Activated CD4-positive, alpha-beta memory T cell treated with anti-CD3 and anti-CD28 coated beads, Interleukin-2, amount 10 ng/mL, durations not matched to agents 7 days and 5 days (primary cell): ENCODE results near the gene EXOC4. TPM values are rescaled to one million over a fixed set of nuclear protein-coding genes. Genes with fewer than 3 reads are reported as not detected.
A peak's percentile ranks its signal among the peaks of the same experiment; 100 is the strongest.

Experiments used
- CTCF ChIA-PET: fragments of 350-600 bp; sonication (Branson Sonifier 250); formaldehyde crosslinking; loops from one replicate; lab custom pipeline; 2021; ENCODE audit warnings: antibody characterized with exemption, inconsistent platforms; lab: Charles Lee
- POLR2A ChIA-PET: fragments of 350-600 bp; sonication (Branson Sonifier 250); formaldehyde crosslinking; loops from one replicate; lab custom pipeline; 2021; ENCODE audit warnings: antibody characterized with exemption; lab: Charles Lee
- DNase-seq: peaks from one replicate; pipeline ENCODE4 v3.0.0-alpha.2; 2020
- H3K27ac Mint-ChIP-seq: one replicate; pipeline ENCODE4 v1.8.0; 2021; ENCODE audit warnings: mild to moderate bottlenecking, mixed read lengths
- H3K27me3 Mint-ChIP-seq: one replicate; pipeline ENCODE4 v1.8.0; 2021; ENCODE audit warnings: mixed read lengths
- H3K36me3 Mint-ChIP-seq: one replicate; pipeline ENCODE4 v1.8.0; 2021; ENCODE audit warnings: low read depth, mixed read lengths
- H3K4me1 Mint-ChIP-seq: one replicate; pipeline ENCODE4 v1.8.0; 2021; ENCODE audit warnings: mixed read lengths
- H3K4me3 Mint-ChIP-seq: one replicate; pipeline ENCODE4 v1.8.0; 2021; ENCODE audit warnings: mild to moderate bottlenecking, mixed read lengths
- H3K9me3 Mint-ChIP-seq: one replicate; pipeline ENCODE4 v1.8.0; 2021; ENCODE audit warnings: mixed read lengths
- total RNA-seq, 2 experiments: library from RNA; stranded (reverse); gene quantifications; one replicate each; pipeline ENCODE4 v1.2.3, GENCODE V29; 2021

EXOC4 gene
- total RNA-seq, 2 experiments from 2014 or later: 70.1 to 71.1 TPM

DNA sequence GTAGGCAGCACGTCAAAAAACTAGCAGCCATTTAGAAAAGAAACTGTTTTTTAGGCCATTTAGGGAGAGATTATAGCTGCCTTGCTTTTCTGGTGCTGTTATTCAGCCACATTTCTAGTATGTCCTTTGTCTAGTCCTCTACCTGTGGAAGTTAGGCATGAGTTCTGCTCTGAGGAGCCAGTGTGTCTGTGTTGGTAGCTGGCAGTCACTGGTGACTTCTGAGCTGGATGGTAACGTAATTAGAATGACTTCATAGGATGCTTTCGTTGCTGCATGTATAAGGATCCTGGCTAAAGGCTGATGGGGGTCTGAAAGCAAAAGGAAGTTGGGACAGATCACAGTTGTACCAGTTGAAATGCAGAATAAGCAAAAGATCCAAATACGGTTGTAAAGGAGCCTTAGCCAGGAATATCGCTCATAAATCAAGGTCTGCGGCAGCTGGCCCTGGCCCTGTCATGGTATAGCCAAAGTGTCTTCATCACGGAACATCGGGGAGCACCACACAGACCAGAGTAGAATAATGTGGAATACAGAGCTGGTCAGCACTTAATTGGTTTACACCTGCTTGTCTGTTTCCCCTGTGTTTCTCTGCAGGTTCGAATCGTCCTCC lies 226.7 kb downstream of the EXOC4 start:
- Mint-ChIP-seq H3K4me1 (peaks cover 29% of the 10 kb centered on the region), H3K9me3 (no peaks in the 10 kb centered on the region), H3K27ac (no peak overlapping the region), H3K4me3 (no peak overlapping the region), H3K36me3 (peaks cover 14% of the 10 kb centered on the region), H3K27me3 (no peaks in the 10 kb centered on the region)
- ChIA-PET POLR2A (no interaction called here), CTCF (no interaction called here)
- DNase-seq: no peak

DNA sequence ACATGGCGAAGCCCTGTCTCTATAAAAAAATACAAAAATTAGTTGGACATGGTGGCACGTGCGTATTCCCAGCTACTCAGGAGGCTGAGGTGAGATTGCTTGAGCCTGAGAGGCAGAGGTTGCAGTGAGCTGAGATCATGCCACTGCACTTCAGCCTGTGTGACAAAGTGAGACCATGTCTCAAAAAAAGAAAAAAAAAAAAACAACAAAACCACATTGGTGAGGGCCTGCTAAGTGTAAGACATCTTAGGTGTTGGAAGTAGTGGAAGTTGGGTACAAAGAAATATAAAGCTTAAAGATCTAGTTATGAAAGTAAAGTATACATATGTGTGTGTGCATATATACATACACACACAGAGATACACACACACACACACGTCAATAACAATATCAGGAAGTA lies 228.0 kb downstream of the EXOC4 start:
- CTCF ChIA-PET: no interaction called here
- no peaks in the 10 kb centered on the region for H3K9me3 Mint-ChIP-seq
- POLR2A ChIA-PET: no interaction called here
- peaks cover 17% of the 10 kb centered on the region for H3K36me3 Mint-ChIP-seq
- no peaks in the 10 kb centered on the region for H3K27me3 Mint-ChIP-seq
- H3K4me1 Mint-ChIP-seq: peaks cover 33% of the 10 kb centered on the region
- no peak overlapping the region for H3K4me3 Mint-ChIP-seq
- no peak for DNase-seq
- H3K27ac Mint-ChIP-seq: no peak overlapping the region

DNA sequence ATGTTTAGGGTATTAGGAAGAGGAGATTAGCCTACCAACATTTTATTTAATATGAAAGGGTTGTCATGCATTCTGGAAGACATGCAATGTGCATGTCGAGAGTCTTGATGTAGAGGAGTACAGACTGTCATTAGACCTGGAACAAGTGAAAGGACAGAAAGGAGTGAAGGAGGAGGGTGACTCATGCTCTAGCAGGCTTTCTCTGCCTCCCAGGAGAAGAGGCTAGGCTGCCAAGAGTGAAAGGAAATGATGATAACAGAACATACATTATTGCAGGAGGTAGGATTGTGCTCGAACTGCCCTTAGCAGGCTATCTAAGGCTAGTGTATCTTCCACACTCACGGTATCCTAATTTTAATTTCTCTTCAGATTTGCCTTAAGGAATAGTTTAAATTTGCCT lies 228.8 kb downstream of the EXOC4 start:
- DNase-seq: no peak
- peaks cover 17% of the 10 kb centered on the region for H3K36me3 Mint-ChIP-seq
- H3K4me1 Mint-ChIP-seq: peaks cover 33% of the 10 kb centered on the region
- POLR2A ChIA-PET: no interaction called here
- H3K27me3 Mint-ChIP-seq: no peaks in the 10 kb centered on the region
- CTCF ChIA-PET: no interaction called here
- H3K4me3 Mint-ChIP-seq: no peak overlapping the region
- H3K27ac Mint-ChIP-seq: no peak overlapping the region
- H3K9me3 Mint-ChIP-seq: no peaks in the 10 kb centered on the region

DNA sequence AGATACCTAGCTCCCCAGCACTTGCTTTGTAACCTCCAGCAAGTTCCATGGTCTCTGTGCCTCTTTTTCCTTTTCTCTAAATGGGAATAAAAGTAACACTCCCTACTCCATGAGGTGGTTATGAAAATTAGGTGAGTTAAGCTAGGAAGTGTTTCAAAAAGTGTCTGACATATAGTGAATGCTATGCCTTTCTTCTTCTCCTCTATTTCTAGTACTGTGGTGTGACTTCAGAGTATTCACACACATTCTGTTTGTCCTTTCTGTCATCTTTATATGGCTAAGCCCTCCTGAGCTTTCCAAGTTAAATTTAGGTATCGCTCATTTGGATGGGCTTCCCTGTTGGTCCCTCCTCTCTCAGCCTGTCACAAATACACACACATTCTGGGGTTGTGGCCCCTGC lies 229.7 kb downstream of the EXOC4 start:
- Mint-ChIP-seq H3K4me1 (peaks cover 33% of the 10 kb centered on the region), H3K27ac (no peak overlapping the region)

DNA sequence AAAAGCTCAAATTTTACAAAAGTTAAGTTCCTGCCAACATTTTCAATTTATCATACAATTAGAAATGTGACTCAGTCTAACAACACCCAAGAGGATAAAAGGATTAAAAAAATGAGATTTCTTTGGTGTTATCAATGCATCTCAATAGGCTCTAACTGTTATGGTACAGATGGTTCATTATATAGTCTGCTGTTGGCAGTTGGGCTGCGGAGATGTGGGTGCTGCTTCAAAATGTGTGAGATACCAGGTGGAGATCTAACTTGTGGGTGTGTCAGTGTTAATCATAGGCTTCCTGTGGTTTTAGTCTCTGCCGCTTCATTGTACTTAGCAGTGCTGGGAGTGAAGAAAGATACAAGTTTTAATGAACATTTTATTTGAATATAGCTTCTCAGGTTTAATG lies 231.2 kb downstream of the EXOC4 start:
- ChIA-PET CTCF (no interaction called here), POLR2A (no interaction called here)
- H3K9me3 Mint-ChIP-seq: no peaks in the 10 kb centered on the region
- H3K4me1 Mint-ChIP-seq: peaks cover 33% of the 10 kb centered on the region
- peak; percentile 59 for DNase-seq
- peak overlapping the region; percentile 28 for H3K4me3 Mint-ChIP-seq
- peak overlapping the region; percentile 48 for H3K27ac Mint-ChIP-seq
- peaks cover 13% of the 10 kb centered on the region for H3K36me3 Mint-ChIP-seq
- no peaks in the 10 kb centered on the region for H3K27me3 Mint-ChIP-seq

More for the DNA sequence above, 229.7 kb downstream of the EXOC4 start:
- Mint-ChIP-seq H3K36me3 (peaks cover 17% of the 10 kb centered on the region), H3K9me3 (no peaks in the 10 kb centered on the region), H3K4me3 (no peak overlapping the region), H3K27me3 (no peaks in the 10 kb centered on the region)
- DNase-seq: no peak
- ChIA-PET POLR2A (interaction anchor here (1.0 kb wide), 1 partner anchor 23 kb away, joined by 4 read pairs; no protein-coding TSS in a partner anchor), CTCF (no interaction called here)

DNA sequence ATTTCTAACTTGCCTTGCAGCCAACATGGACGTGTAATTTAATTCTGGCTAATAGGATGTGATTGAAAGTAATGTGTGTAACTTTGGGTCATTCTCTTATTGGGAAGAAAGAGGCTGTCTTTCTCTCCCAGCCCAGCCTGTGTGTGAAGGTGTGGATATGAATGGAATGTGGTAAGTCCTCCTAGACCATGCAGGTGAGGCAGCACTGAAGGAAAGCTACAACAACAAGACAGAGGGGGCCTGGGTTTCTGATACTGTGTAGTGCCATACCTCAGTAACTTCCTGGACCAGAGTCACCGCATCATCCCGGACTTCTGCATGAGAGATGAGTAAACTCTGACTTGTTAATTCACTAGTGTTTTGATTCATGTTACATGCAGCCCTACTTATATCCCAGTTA lies 237.0 kb downstream of the EXOC4 start:
- Mint-ChIP-seq H3K27me3 (no peaks in the 10 kb centered on the region), H3K36me3 (peaks cover 12% of the 10 kb centered on the region), H3K4me3 (no peak overlapping the region), H3K9me3 (no peaks in the 10 kb centered on the region), H3K27ac (no peak overlapping the region), H3K4me1 (peaks cover 28% of the 10 kb centered on the region)
- CTCF ChIA-PET: no interaction called here
- DNase-seq: no peak
- POLR2A ChIA-PET: interaction anchor here (1.6 kb wide), 1 partner anchor 237 kb away, joined by 3 read pairs; the partner anchor contains the start of gene EXOC4

DNA sequence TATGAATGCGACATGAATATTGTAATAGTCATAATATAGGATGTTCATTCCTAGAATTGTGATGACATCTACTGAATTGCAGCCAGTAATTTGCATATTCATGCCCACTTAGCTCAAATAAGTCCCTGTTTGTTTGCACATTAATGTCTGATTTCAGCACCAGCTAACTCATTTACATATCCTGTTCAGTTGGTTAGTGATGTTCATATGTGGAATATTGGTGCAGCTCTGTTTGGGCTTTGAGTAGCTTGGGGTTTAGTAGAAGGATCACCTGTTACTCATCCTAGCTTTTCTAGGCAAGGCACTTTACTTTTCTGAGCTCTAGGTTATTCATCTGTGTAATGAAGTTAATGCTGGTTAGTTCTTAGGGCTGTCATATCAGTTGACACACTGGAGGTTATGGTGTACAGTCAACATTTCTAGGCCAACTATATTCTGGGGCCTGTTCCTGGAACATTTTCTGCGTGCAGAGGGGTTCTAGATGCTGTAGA lies 238.4 kb downstream of the EXOC4 start:
- Mint-ChIP-seq H3K9me3 (no peaks in the 10 kb centered on the region), H3K4me1 (peaks cover 25% of the 10 kb centered on the region), H3K27me3 (no peaks in the 10 kb centered on the region), H3K4me3 (no peak overlapping the region), H3K27ac (peak overlapping the region; percentile 56), H3K36me3 (peaks cover 9% of the 10 kb centered on the region)
- CTCF ChIA-PET: interaction anchor here (1.1 kb wide), 1 partner anchor 57 kb away, joined by 3 read pairs; no protein-coding TSS in a partner anchor
- DNase-seq: no peak
- POLR2A ChIA-PET: interaction anchor here (1.6 kb wide), 1 partner anchor 239 kb away, joined by 3 read pairs; the partner anchor contains the start of gene EXOC4

DNA sequence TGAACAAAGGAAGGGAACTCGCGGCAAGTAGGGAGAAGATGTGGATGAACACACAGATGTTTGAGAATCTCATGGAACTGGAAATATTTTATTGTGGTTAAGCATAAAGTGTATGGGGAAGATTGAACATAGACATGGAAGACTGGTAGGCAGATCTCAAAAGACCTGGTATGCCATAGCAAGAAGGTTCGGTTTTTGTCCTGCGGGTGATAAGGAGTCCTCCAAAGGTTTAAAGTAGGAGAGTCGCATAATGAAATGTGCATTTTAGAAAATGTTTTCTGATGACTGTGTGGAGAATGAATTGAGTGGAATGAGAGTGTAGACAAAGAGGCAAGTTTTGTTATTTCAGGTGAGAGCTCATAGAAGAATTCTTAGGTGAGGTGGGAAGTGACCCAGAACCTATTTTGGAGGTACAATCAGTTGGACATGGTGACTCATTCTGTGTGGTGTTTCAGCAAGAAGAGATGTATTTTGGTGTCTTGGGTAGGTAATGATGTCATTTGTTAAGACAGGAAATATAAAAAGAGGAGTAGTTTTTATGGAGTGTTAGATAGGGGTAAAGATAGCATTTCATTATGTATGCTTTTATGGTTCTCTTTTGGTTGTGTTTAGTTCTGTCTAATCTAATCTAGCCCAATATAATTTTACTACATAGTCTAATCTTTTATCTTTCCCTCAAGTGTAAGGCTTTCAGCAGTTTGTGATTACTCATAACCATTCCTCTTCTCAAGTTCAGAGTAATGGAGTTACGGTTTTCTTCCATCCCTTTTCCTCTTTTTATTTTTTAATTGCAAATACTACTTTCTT lies 239.2 kb downstream of the EXOC4 start:
- POLR2A ChIA-PET: no interaction called here
- Mint-ChIP-seq H3K4me1 (peaks cover 25% of the 10 kb centered on the region), H3K9me3 (no peaks in the 10 kb centered on the region), H3K36me3 (peaks cover 12% of the 10 kb centered on the region), H3K27me3 (no peaks in the 10 kb centered on the region), H3K27ac (peak overlapping the region; percentile 56), H3K4me3 (no peak overlapping the region)
- CTCF ChIA-PET: interaction anchor here (1.1 kb wide), 1 partner anchor 58 kb away, joined by 3 read pairs; no protein-coding TSS in a partner anchor
- no peak for DNase-seq

DNA sequence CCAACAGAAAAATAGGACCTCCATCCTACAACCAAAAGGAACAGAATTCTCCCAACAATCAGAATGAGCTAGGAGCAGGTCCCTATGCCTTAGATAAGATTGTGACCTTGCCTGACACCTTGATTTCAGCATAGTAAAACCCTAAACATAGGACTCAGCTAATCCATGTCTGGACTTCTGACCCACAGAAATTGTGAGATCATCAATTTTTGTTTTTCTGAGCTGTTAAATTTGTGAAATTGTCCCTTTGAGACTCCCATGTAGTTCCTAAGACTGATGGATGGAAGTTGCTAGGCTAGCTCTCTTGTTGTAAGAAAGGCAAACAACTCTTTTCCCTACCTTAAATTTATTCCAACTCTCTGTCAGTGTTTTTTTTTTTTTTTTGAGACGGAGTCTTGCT lies 244.2 kb downstream of the EXOC4 start:
- Mint-ChIP-seq H3K9me3 (peaks cover 2% of the 10 kb centered on the region), H3K36me3 (peaks cover 19% of the 10 kb centered on the region), H3K27me3 (no peaks in the 10 kb centered on the region), H3K27ac (no peak overlapping the region), H3K4me3 (no peak overlapping the region), H3K4me1 (peaks cover 4% of the 10 kb centered on the region)
- POLR2A ChIA-PET: no interaction called here
- CTCF ChIA-PET: no interaction called here
- DNase-seq: no peak

DNA sequence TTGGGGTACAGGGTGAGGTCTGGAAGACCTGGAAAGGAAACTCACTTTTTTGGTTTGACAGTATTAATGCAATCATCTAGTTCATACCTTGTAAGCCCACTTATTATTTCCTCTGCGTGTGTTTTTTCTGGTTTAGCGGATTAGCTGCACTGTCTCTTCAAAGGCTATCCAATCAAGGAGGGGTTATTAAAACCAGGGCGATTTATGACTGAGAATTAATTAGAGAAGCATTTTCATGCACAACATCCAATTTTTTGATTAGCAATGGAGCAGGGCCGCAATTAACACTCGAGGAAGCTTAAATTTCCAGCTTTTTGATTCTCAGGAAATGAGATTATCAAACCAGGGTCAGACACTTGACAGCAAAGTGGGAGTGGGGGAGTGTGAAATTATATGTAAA lies 248.9 kb downstream of the EXOC4 start:
- POLR2A ChIA-PET: no interaction called here
- no peaks in the 10 kb centered on the region for H3K27me3 Mint-ChIP-seq
- no peak overlapping the region for H3K27ac Mint-ChIP-seq

DNA sequence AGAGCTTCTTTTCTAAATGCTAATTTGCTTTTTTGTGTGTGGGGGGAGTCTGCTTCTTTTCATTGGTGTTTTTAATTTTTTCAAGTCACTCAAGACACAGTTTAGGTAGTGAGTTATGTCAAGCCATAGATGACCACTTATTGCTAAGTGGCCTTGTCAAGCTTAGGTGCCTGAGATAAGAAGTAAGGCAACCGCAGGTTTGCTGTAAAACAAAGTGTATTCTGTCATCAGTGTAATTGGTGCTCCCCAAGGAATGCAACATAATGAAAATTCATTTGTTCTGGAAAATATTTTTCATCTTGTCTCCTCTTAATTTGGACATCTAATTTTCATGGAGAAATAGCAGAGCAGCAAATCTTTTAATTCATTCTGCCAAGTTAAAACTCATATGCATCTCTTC lies 249.6 kb downstream of the EXOC4 start:
- ChIA-PET POLR2A (no interaction called here), CTCF (no interaction called here)
- Mint-ChIP-seq H3K36me3 (peaks cover 4% of the 10 kb centered on the region), H3K4me1 (no peaks in the 10 kb centered on the region), H3K4me3 (no peak overlapping the region), H3K9me3 (peaks cover 2% of the 10 kb centered on the region), H3K27ac (no peak overlapping the region), H3K27me3 (no peaks in the 10 kb centered on the region)
- no peak for DNase-seq

More for the DNA sequence above, 248.9 kb downstream of the EXOC4 start:
- DNase-seq: no peak
- CTCF ChIA-PET: no interaction called here
- Mint-ChIP-seq H3K4me1 (no peaks in the 10 kb centered on the region), H3K4me3 (no peak overlapping the region), H3K36me3 (peaks cover 10% of the 10 kb centered on the region), H3K9me3 (peaks cover 2% of the 10 kb centered on the region)

DNA sequence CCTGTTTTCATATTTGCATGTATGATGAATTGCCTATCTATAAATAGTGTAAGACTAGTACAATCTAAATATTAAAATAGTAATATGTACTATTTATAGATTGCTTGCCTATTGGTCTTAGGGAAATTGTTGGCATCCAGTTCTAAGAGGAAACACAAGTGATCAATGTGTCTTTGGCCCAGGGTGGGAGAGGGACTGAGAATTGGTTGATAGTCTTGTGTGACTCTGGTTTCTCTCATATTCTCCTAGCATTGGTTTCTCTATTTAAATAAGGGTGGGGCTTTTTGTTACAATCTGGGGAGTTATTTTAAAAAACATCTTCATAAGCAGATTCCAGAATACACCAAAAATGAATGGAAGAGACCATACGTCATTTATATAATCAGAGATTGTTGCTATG lies 250.1 kb downstream of the EXOC4 start:
- POLR2A ChIA-PET: no interaction called here

DNA sequence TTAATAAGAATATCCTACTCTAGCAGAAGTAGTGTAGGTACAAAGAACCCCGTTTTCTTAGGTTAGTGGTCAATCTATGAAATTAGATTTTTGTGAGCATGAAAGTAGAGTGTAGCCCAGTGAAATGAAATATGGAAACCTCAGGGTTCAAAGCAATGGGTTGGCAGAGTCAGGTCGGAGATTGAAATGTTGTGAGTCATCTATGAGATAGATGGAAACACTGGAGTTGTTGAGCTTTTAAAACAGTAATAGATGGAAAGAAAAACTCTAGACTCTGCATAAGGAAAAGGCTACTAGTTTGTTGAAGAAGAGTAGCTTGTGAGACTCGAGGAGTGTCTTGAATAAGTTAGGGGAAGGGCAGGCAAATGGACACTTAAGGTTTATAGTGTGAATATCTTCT lies 251.9 kb downstream of the EXOC4 start:
- ChIA-PET CTCF (no interaction called here), POLR2A (interaction anchor here (1.0 kb wide), 1 partner anchor 22 kb away, joined by 4 read pairs; no protein-coding TSS in a partner anchor)
- H3K9me3 Mint-ChIP-seq: peaks cover 4% of the 10 kb centered on the region
- H3K27ac Mint-ChIP-seq: no peak overlapping the region
- no peaks in the 10 kb centered on the region for H3K27me3 Mint-ChIP-seq
- no peak for DNase-seq
- H3K36me3 Mint-ChIP-seq: no peaks in the 10 kb centered on the region
- H3K4me3 Mint-ChIP-seq: no peak overlapping the region
- H3K4me1 Mint-ChIP-seq: no peaks in the 10 kb centered on the region

More for the DNA sequence above, 250.1 kb downstream of the EXOC4 start:
- Mint-ChIP-seq H3K27ac (no peak overlapping the region), H3K9me3 (peaks cover 1% of the 10 kb centered on the region), H3K36me3 (no peaks in the 10 kb centered on the region), H3K27me3 (no peaks in the 10 kb centered on the region), H3K4me1 (no peaks in the 10 kb centered on the region), H3K4me3 (no peak overlapping the region)
- DNase-seq: no peak
- CTCF ChIA-PET: no interaction called here
